ENCODE measurements around the gene RMC1.

The RMC1 gene

DNA sequence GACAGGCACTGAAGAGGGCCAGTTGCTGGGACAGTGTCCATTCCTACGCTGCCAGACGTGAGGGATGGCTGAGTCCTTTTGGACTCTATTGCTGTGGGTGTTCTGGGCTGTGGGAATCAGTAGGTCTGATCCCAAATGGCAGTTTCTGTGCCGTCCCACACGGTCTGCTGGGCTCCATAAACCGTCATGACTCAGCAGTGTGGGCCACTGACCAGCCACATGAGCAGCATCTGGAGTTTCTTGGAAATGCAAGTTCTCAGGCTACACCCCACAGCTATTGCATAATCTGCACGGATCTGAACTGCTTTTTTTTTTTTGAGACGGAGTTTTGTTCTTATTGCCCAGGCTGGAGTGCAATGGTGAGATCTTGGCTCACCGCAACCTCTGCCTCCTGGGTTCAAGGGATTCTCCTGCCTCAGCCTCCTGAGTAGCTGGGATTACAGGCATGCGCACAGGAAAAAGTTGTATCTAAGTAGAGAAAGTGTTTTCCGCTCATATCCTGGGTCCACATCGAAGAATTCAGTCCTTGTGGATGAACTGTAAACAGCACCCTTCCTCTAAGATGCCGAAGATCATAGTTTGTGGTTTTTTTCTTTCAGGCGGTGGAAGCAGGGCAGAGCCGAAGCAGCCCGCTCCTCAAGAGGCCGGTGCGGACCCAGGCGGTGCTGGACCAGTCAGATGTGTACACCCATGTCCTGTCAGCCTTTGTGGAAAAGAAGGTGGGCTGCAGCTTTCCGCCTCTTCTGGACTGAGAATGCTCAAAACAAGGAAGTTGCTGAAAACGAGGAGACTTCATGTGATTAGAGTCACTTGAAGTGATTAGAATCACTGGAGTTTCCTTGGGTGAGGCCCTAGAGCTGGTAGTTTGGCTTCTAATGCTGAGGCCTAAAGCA lies 25.5 kb downstream of the RMC1 start:
- Histone ChIP-seq H3K36me3 (ENCODE audit: control insufficient read depth, insufficient read depth, low read length) (peaks cover 36% of the 10 kb centered on the region), H3K4me1 (ENCODE audit: control insufficient read depth, insufficient read depth, low read length) (no peaks in the 10 kb centered on the region), H3K9me3 (ENCODE audit: control insufficient read depth, low read length) (no peaks in the 10 kb centered on the region), H3K4me3 (ENCODE audit: insufficient read depth, low read depth, low read length) (no peak overlapping the region), H3K27me3 (ENCODE audit: control insufficient read depth, insufficient read depth, low read length, poor library complexity, severe bottlenecking) (no peaks in the 10 kb centered on the region), H3K27ac (ENCODE audit: insufficient read depth, low read depth, low read length, poor library complexity, severe bottlenecking) (no peak overlapping the region)
- 94% methylated on average over 20 of the region's 20 CpGs for WGBS, 2 experiments

DNA sequence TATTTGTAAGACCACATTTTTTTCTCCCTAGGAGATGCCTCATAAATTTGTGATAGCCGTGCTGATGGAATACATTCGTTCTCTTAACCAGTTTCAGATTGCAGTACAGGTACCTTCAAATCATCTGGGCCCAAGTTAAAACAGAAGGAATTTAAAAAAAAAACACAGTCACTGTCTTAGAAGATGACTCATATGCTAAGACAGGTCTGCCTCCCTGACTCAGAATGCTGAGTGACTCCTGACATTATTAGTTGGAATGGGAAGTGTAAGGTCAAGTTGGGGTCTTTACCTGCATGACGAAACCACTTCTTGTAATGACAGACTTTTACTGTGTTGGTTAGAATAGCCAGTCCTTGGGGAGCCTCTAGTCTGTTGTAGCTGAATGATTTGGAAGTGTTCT lies 26.3 kb downstream of the RMC1 start:
- H3K36me3 ChIP-seq (ENCODE audit: control insufficient read depth, insufficient read depth, low read length), result peaks cover 44% of the 10 kb centered on the region
- no peaks in the 10 kb centered on the region for H3K9me3 ChIP-seq (ENCODE audit: control insufficient read depth, low read length)
- no peaks in the 10 kb centered on the region for H3K27me3 ChIP-seq (ENCODE audit: control insufficient read depth, insufficient read depth, low read length, poor library complexity, severe bottlenecking)
- no peak overlapping the region for H3K27ac ChIP-seq (ENCODE audit: insufficient read depth, low read depth, low read length, poor library complexity, severe bottlenecking)
- H3K4me1 ChIP-seq (ENCODE audit: control insufficient read depth, insufficient read depth, low read length), result no peaks in the 10 kb centered on the region
- no peak overlapping the region for H3K4me3 ChIP-seq (ENCODE audit: insufficient read depth, low read depth, low read length)
- 96 to 100% methylated on average over 3 of the region's 3 CpGs for WGBS, 2 experiments

DNA sequence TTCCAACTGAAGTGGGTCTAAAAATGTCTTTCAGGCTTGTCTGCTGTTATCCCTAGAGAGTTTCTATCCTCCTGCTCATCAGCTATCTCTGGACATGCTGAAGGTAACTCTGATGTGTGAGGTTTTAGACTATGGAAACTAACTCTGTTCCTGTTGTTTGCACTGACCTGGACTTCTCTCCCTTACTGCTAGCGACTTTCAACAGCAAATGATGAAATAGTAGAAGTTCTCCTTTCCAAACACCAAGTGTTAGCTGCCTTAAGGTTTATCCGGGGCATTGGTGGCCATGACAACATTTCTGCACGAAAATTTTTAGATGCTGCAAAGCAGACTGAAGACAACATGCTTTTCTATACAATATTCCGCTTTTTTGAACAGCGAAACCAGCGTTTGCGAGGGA lies 26.9 kb downstream of the RMC1 start:
- H3K4me1 ChIP-seq (ENCODE audit: control insufficient read depth, insufficient read depth, low read length), result no peaks in the 10 kb centered on the region
- no peak overlapping the region for H3K4me3 ChIP-seq (ENCODE audit: insufficient read depth, low read depth, low read length)
- no peaks in the 10 kb centered on the region for H3K27me3 ChIP-seq (ENCODE audit: control insufficient read depth, insufficient read depth, low read length, poor library complexity, severe bottlenecking)
- no peaks in the 10 kb centered on the region for H3K9me3 ChIP-seq (ENCODE audit: control insufficient read depth, low read length)
- peaks cover 50% of the 10 kb centered on the region for H3K36me3 ChIP-seq (ENCODE audit: control insufficient read depth, insufficient read depth, low read length)
- WGBS, 2 experiments, result 94 to 95% methylated on average over 7 of the region's 7 CpGs
- no peak overlapping the region for H3K27ac ChIP-seq (ENCODE audit: insufficient read depth, low read depth, low read length, poor library complexity, severe bottlenecking)

DNA sequence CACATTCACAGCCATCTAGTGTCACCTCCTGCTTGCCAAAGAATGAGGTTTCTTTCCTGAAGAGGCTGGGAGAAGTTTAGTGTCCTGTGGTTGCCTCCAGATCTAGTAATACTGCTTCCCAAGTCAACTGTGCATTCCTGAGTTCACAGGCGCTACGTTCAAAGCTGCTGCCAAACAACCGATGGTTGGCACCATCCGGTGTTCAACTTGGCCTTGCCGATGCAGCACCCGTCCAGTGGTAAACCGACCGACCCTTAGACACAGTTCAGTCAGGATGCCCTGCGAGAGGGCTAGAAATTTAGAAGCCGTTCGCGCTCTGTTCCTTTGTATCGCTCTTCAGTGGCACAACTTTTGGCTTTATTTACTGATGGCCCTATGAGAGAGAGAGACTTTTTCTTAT lies 28.6 kb downstream of the RMC1 start:
- Histone ChIP-seq H3K4me3 (ENCODE audit: insufficient read depth, low read depth, low read length) (no peak overlapping the region), H3K4me1 (ENCODE audit: control insufficient read depth, insufficient read depth, low read length) (no peaks in the 10 kb centered on the region), H3K9me3 (ENCODE audit: control insufficient read depth, low read length) (no peaks in the 10 kb centered on the region), H3K36me3 (ENCODE audit: control insufficient read depth, insufficient read depth, low read length) (peaks cover 56% of the 10 kb centered on the region), H3K27me3 (ENCODE audit: control insufficient read depth, insufficient read depth, low read length, poor library complexity, severe bottlenecking) (no peaks in the 10 kb centered on the region), H3K27ac (ENCODE audit: insufficient read depth, low read depth, low read length, poor library complexity, severe bottlenecking) (no peak overlapping the region)
- WGBS, 2 experiments, result 96 to 98% methylated on average over 13 of the region's 13 CpGs

DNA sequence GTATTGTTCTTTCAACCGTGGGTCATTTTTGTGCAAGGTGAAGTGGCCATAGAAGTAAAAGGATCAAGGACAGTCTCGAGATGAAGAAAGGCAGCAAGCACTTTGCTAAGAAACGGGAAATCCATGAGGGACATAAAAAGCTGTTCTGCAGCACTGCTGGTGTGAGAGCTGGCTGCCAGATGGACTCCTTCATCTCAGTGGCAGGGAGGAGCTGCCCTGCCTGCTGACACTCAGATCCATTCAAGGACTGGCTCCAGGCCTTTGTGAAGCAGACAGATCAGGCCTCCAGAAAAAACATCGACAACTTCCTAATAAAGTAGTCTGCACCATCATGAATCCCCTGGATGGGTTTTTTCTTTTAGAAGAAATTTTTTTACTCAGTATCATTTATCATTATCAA lies 29.5 kb downstream of the RMC1 start:
- no peak overlapping the region for H3K27ac ChIP-seq (ENCODE audit: insufficient read depth, low read depth, low read length, poor library complexity, severe bottlenecking)
- 93 to 95% methylated on average over 4 of the region's 4 CpGs for WGBS, 2 experiments
- no peaks in the 10 kb centered on the region for H3K27me3 ChIP-seq (ENCODE audit: control insufficient read depth, insufficient read depth, low read length, poor library complexity, severe bottlenecking)
- H3K9me3 ChIP-seq (ENCODE audit: control insufficient read depth, low read length), result no peaks in the 10 kb centered on the region
- H3K36me3 ChIP-seq (ENCODE audit: control insufficient read depth, insufficient read depth, low read length), result peaks cover 58% of the 10 kb centered on the region
- no peak overlapping the region for H3K4me3 ChIP-seq (ENCODE audit: insufficient read depth, low read depth, low read length)
- no peaks in the 10 kb centered on the region for H3K4me1 ChIP-seq (ENCODE audit: control insufficient read depth, insufficient read depth, low read length)

- WGBS, 2 experiments, result 96% methylated on average over 16 of the region's 16 CpGs
- Histone ChIP-seq H3K27me3 (ENCODE audit: control insufficient read depth, insufficient read depth, low read length, poor library complexity, severe bottlenecking) (no peaks in the 10 kb centered on the region), H3K4me1 (ENCODE audit: control insufficient read depth, insufficient read depth, low read length) (no peaks in the 10 kb centered on the region), H3K27ac (ENCODE audit: insufficient read depth, low read depth, low read length, poor library complexity, severe bottlenecking) (no peak overlapping the region), H3K4me3 (ENCODE audit: insufficient read depth, low read depth, low read length) (no peak overlapping the region), H3K36me3 (ENCODE audit: control insufficient read depth, insufficient read depth, low read length) (peaks cover 63% of the 10 kb centered on the region), H3K9me3 (ENCODE audit: control insufficient read depth, low read length) (no peaks in the 10 kb centered on the region)
These were observed 31.0 kb downstream of the RMC1 start for GRCh38 chr18:23534276-23534675.

- no peak overlapping the region for H3K27ac ChIP-seq (ENCODE audit: insufficient read depth, low read depth, low read length, poor library complexity, severe bottlenecking)
- 93 to 94% methylated on average over 5 of the region's 5 CpGs for WGBS, 2 experiments
- H3K4me1 ChIP-seq (ENCODE audit: control insufficient read depth, insufficient read depth, low read length), result no peaks in the 10 kb centered on the region
- no peak overlapping the region for H3K4me3 ChIP-seq (ENCODE audit: insufficient read depth, low read depth, low read length)
- H3K27me3 ChIP-seq (ENCODE audit: control insufficient read depth, insufficient read depth, low read length, poor library complexity, severe bottlenecking), result no peaks in the 10 kb centered on the region
- H3K36me3 ChIP-seq (ENCODE audit: control insufficient read depth, insufficient read depth, low read length), result peaks cover 64% of the 10 kb centered on the region
- no peaks in the 10 kb centered on the region for H3K9me3 ChIP-seq (ENCODE audit: control insufficient read depth, low read length)
These were observed 32.9 kb downstream of the RMC1 start for GRCh38 chr18:23536204-23536603.

DNA sequence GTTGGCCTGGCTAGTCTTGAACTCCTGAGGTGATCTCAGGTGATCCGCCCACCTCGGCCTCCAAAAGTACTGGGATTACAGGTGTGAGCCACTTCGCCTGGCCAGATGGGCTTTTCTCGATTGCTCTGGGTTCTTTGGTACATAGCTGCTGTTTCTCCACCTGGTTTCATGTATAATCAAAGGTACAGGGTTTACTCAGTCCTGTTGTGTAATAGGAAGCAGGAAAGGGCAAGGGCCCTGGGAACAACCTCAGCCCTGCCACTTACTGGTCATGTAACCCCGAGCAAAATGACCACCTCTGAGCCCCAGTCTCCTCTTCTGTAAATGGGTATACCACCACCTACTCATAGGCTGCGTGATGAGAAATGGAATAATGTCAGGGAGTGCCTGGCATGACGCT lies 34.0 kb downstream of the RMC1 start:
- H3K27ac ChIP-seq (ENCODE audit: insufficient read depth, low read depth, low read length, poor library complexity, severe bottlenecking), result no peak overlapping the region
- no peak overlapping the region for H3K4me3 ChIP-seq (ENCODE audit: insufficient read depth, low read depth, low read length)
- H3K9me3 ChIP-seq (ENCODE audit: control insufficient read depth, low read length), result no peaks in the 10 kb centered on the region
- 94 to 95% methylated on average over 7 of the region's 7 CpGs for WGBS, 2 experiments
- H3K4me1 ChIP-seq (ENCODE audit: control insufficient read depth, insufficient read depth, low read length), result no peaks in the 10 kb centered on the region
- H3K27me3 ChIP-seq (ENCODE audit: control insufficient read depth, insufficient read depth, low read length, poor library complexity, severe bottlenecking), result no peaks in the 10 kb centered on the region
- peaks cover 61% of the 10 kb centered on the region for H3K36me3 ChIP-seq (ENCODE audit: control insufficient read depth, insufficient read depth, low read length)

DNA sequence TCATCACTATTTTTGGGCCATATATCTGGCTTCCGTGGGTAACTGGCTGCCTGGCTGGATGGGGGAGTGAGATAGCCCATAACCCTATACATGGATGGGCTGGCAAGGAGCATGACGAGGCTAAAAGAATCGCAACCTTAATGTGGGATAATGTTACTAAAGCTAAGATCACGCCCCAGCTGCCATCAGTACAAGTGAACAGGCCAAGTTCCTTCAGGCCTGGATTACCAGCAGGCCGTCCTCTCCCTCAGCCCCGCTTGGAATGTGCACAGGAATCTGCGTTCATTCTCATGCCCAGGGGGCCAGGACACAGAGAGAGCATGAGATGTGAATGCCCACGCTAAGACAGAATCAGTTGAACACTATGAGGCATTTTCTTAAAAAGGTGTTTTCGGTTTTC lies 34.7 kb downstream of the RMC1 start:
- Histone ChIP-seq H3K9me3 (ENCODE audit: control insufficient read depth, low read length) (no peaks in the 10 kb centered on the region), H3K36me3 (ENCODE audit: control insufficient read depth, insufficient read depth, low read length) (peaks cover 62% of the 10 kb centered on the region), H3K27ac (ENCODE audit: insufficient read depth, low read depth, low read length, poor library complexity, severe bottlenecking) (no peak overlapping the region), H3K4me1 (ENCODE audit: control insufficient read depth, insufficient read depth, low read length) (no peaks in the 10 kb centered on the region), H3K4me3 (ENCODE audit: insufficient read depth, low read depth, low read length) (no peak overlapping the region), H3K27me3 (ENCODE audit: control insufficient read depth, insufficient read depth, low read length, poor library complexity, severe bottlenecking) (no peaks in the 10 kb centered on the region)
- WGBS, 2 experiments, result 94 to 95% methylated on average over 9 of the region's 9 CpGs

DNA sequence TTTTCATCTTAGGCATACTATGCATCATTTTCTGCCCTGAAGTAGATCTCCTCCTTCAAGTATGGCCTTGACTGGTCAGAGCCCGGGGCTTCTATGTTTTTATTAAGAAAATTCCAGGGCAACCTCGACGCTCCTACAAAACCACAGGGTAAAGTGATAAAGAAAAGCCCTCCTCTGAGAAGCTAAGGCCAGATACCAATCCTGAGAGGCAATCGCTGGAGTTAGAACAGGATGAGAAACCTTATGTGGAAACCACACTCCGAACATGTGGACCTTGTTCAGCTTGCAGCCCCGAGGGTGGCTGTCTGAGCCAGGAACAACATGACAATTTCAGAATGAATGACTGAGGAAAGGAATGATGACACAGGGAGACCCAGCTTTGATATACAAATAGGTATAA lies 35.6 kb downstream of the RMC1 start:
- Histone ChIP-seq H3K27ac (ENCODE audit: insufficient read depth, low read depth, low read length, poor library complexity, severe bottlenecking) (no peak overlapping the region), H3K27me3 (ENCODE audit: control insufficient read depth, insufficient read depth, low read length, poor library complexity, severe bottlenecking) (no peaks in the 10 kb centered on the region), H3K9me3 (ENCODE audit: control insufficient read depth, low read length) (no peaks in the 10 kb centered on the region), H3K36me3 (ENCODE audit: control insufficient read depth, insufficient read depth, low read length) (peaks cover 56% of the 10 kb centered on the region), H3K4me1 (ENCODE audit: control insufficient read depth, insufficient read depth, low read length) (no peaks in the 10 kb centered on the region), H3K4me3 (ENCODE audit: insufficient read depth, low read depth, low read length) (no peak overlapping the region)
- WGBS, 2 experiments, result 93 to 95% methylated on average over 6 of the region's 6 CpGs

Measured in ectodermal cell (in vitro differentiated cells).